Measurements from ENCODE around the gene CPD. TPM values are rescaled to one million over a fixed set of nuclear protein-coding genes. Genes with fewer than 3 reads are reported as not detected.

The CPD gene
- total RNA-seq, 1 donor from 2014 or later, result 68.9 TPM

GRCh38 chr17:30519166-30519565 is 140.4 kb downstream of the CPD start:
- peaks cover 61% of the 10 kb centered on the region for H3K36me3 ChIP-seq
- DNase-seq (no peak), ATAC-seq (no peak)
- intact Hi-C loops (cut with DNase I), result no loop called here
- H3K27ac ChIP-seq, result no peak overlapping the region
- no peaks in the 10 kb centered on the region for H3K4me1 ChIP-seq
- H3K27me3 ChIP-seq (ENCODE audit: low read depth), result no peaks in the 10 kb centered on the region
- no peaks in the 10 kb centered on the region for H3K9me3 ChIP-seq
- no peak overlapping the region for H3K4me3 ChIP-seq
- TF ChIP-seq CTCF (IDR thresholded peaks at IDR 0.05), result no peak

Other genes with a start within 250 kb of the CPD start
- gene SLC6A4, start 143.2 kb upstream of the CPD start, total RNA-seq, result 140 TPM
- 27.4 TPM for gene BLMH, start 87.0 kb upstream of the CPD start, total RNA-seq
- not detected for gene TMIGD1, start 44.9 kb upstream of the CPD start, total RNA-seq
- gene GOSR1, start 98.5 kb downstream of the CPD start, total RNA-seq, result 50.9 TPM